SK-N-MC (cell line): ENCODE data around the gene C15orf61.

ENCODE experiments used
- DNase-seq: peaks from one replicate; pipeline ENCODE4 v3.0.0-alpha.2; 2011; ENCODE audit warnings: low read depth, low spot score
- H3K27ac ChIP-seq: fragments of 200-600 bp; sonication (generic); 2 replicates; pipeline ENCODE4 v1.5.1; 2016; ENCODE audit warnings: mixed run types
- H3K36me3 ChIP-seq: fragments of 200-600 bp; sonication (generic); 2 replicates; pipeline ENCODE4 v1.6.1; 2017; ENCODE audit warnings: antibody characterized with exemption, low read length, mixed read lengths; ENCODE audit not compliant: insufficient read depth
- H3K4me3 ChIP-seq: fragments of 200-600 bp; sonication (generic); 2 replicates; pipeline ENCODE4 v1.5.1; 2016
- H3K9ac ChIP-seq: fragments of 200-600 bp; sonication (generic); 2 replicates; pipeline ENCODE4 v1.8.0; 2017; ENCODE audit warnings: mixed run types, mixed read lengths; ENCODE audit not compliant: insufficient read length
- H3K9me3 ChIP-seq: fragments of 200-600 bp; sonication (generic); 2 replicates; pipeline ENCODE4 v1.6.1; 2017; ENCODE audit warnings: low read depth, mild to moderate bottlenecking, antibody characterized with exemption, low read length, moderate library complexity, mixed read lengths
- EZH2 ChIP-seq: fragments of 200-600 bp; sonication (generic); IDR thresholded peaks from one replicate; pipeline ENCODE4 v1.6.1; 2017; ENCODE audit warnings: antibody characterized with exemption
- FOXP2 ChIP-seq: optimal IDR thresholded peaks from 2 replicates; pipeline ENCODE3; 2011; ENCODE audit warnings: mild to moderate bottlenecking, moderate library complexity; ENCODE audit not compliant: insufficient read depth; ENCODE audit errors: extremely low read length, control extremely low read depth
- POLR2AphosphoS5 ChIP-seq: IDR thresholded peaks from 2 replicates; pipeline ENCODE4 v1.6.1; 2012; ENCODE audit warnings: mild to moderate bottlenecking, low read depth, low read length, borderline replicate concordance

Gene C15orf61

GRCh38 chr15:67523330-67523729, 2.4 kb downstream of the C15orf61 start:
- DNase-seq, result no peak
- Histone ChIP-seq H3K4me3 (peak overlapping the region; percentile 94), H3K9me3 (no peaks in the 10 kb centered on the region; the same call in 1 of the 2 replicates), H3K36me3 (peaks cover 15% of the 10 kb centered on the region), H3K9ac (peak overlapping the region; percentile 91), H3K27ac (no peak overlapping the region; the same call in 1 of the 2 replicates)
- TF ChIP-seq EZH2 (no peak), FOXP2 (no peak), POLR2AphosphoS5 (no peak)

GRCh38 chr15:67524235-67524634, 3.3 kb downstream of the C15orf61 start:
- DNase-seq, result no peak
- no peak overlapping the region for H3K27ac ChIP-seq
- H3K4me3 ChIP-seq, result no peak overlapping the region
- H3K9me3 ChIP-seq, result no peaks in the 10 kb centered on the region; the same call in 1 of the 2 replicates
- H3K36me3 ChIP-seq, result peaks cover 24% of the 10 kb centered on the region
- H3K9ac ChIP-seq, result peak overlapping the region; percentile 91
- TF ChIP-seq POLR2AphosphoS5 (no peak), FOXP2 (no peak)

- no peak overlapping the region for H3K27ac ChIP-seq
- TF ChIP-seq FOXP2 (no peak), EZH2 (no peak), POLR2AphosphoS5 (no peak)
- 0 out of 2 replicates have a peak, but pooled peaks cover 3% of the 10 kb centered on the region for H3K9me3 ChIP-seq
- H3K9ac ChIP-seq, result no peak overlapping the region
- no peak for DNase-seq
- H3K4me3 ChIP-seq, result no peak overlapping the region
- peaks cover 27% of the 10 kb centered on the region for H3K36me3 ChIP-seq
Observed at GRCh38 chr15:67528513-67528912, 7.6 kb downstream of the C15orf61 start.

GRCh38 chr15:67531379-67531914, 10.5 kb downstream of the C15orf61 start:
- peaks cover 27% of the 10 kb centered on the region for H3K36me3 ChIP-seq
- H3K27ac ChIP-seq, result no peak overlapping the region
- H3K9me3 ChIP-seq, result 0 out of 2 replicates have a peak, but pooled peaks cover 3% of the 10 kb centered on the region
- TF ChIP-seq POLR2AphosphoS5 (no peak), EZH2 (no peak), FOXP2 (no peak)
- no peak for DNase-seq
- H3K4me3 ChIP-seq, result no peak overlapping the region
- H3K9ac ChIP-seq, result no peak overlapping the region

GRCh38 chr15:67533873-67534272, 12.9 kb downstream of the C15orf61 start:
- H3K9me3 ChIP-seq, result 0 out of 2 replicates have a peak, but pooled peaks cover 3% of the 10 kb centered on the region
- no peak for DNase-seq
- H3K36me3 ChIP-seq, result peaks cover 7% of the 10 kb centered on the region
- H3K27ac ChIP-seq, result no peak overlapping the region
- no peak for TF ChIP-seq FOXP2
- no peak for TF ChIP-seq POLR2AphosphoS5
- TF ChIP-seq EZH2, result no peak
- no peak overlapping the region for H3K4me3 ChIP-seq
- H3K9ac ChIP-seq, result no peak overlapping the region

- no peak for DNase-seq
- H3K9ac ChIP-seq, result no peak overlapping the region
- peak overlapping the region; percentile 65; the same call in 1 of the 2 replicates for H3K27ac ChIP-seq
- no peak overlapping the region for H3K4me3 ChIP-seq
- peaks cover 3% of the 10 kb centered on the region for H3K36me3 ChIP-seq
- TF ChIP-seq POLR2AphosphoS5 (no peak), FOXP2 (no peak), EZH2 (no peak)
- 0 out of 2 replicates have a peak, but pooled peaks cover 3% of the 10 kb centered on the region for H3K9me3 ChIP-seq
Observed at GRCh38 chr15:67534360-67534759, 13.4 kb downstream of the C15orf61 start.

- Histone ChIP-seq H3K27ac (no peak overlapping the region), H3K9me3 (no peaks in the 10 kb centered on the region), H3K9ac (no peak overlapping the region), H3K4me3 (no peak overlapping the region), H3K36me3 (no peaks in the 10 kb centered on the region)
- no peak for DNase-seq
- TF ChIP-seq POLR2AphosphoS5 (no peak), FOXP2 (no peak), EZH2 (no peak)
Observed at GRCh38 chr15:67537771-67538170, 16.8 kb downstream of the C15orf61 start.

- no peaks in the 10 kb centered on the region for H3K9me3 ChIP-seq
- peak within 1 kb of the TSS; percentile 99 for H3K4me3 ChIP-seq
- no peak for DNase-seq
- peak within 1 kb of the TSS; percentile 92 for H3K9ac ChIP-seq
- TF ChIP-seq POLR2AphosphoS5, result peak; percentile 84
- no peak for TF ChIP-seq EZH2
- peak within 1 kb of the TSS; percentile 81 for H3K27ac ChIP-seq
- peaks cover 12% of the 10 kb centered on the region for H3K36me3 ChIP-seq
Observed at GRCh38 chr15:67542420-67543347, 21.8 kb downstream of the C15orf61 start, which contains the start of gene MAP2K5. Gene MAP2K5, plus strand, starts transcription at chr15:67542703. Its CDS starts 633 bp downstream, at chr15:67543336.
